Measurements from ENCODE around the gene GGCT. TPM values are rescaled to one million over a fixed set of nuclear protein-coding genes. Genes with fewer than 3 reads are reported as not detected.

Gene GGCT
- total and polyA plus RNA-seq, 2 of the 8 experiments (the other 6 are each of a cell fraction or from before 2014, with no cell fraction given) = 50.0 to 129 TPM

- Histone ChIP-seq H3K27ac (ENCODE audit: low read depth, low read length) (no peak overlapping the region), H3K23ac (ENCODE audit: insufficient read length) (no peak overlapping the region), H3K36me3 (ENCODE audit: control insufficient read depth in 2 of 4, insufficient read depth in 4 of 4, low read length in 3 of 4) (no peaks in the 10 kb centered on the region), H2BK12ac (ENCODE audit: low read depth, low read length) (no peak overlapping the region), H2BK15ac (ENCODE audit: low read length) (no peak overlapping the region), H3K4me3 (ENCODE audit: extremely low read depth in 1 of 4, insufficient read depth in 2 of 4, low read depth in 3 of 4, low read length in 4 of 4) (no peak overlapping the region), H3K9ac (replicated peaks in 1 of 4; ENCODE audit: extremely low read depth in 1 of 4, low read depth in 3 of 4, low read length in 3 of 4) (no peak overlapping the region), H3K18ac (ENCODE audit: extremely low read depth, low read length) (no peak overlapping the region), H4K20me1 (replicated peaks in 1 of 2; ENCODE audit: control insufficient read depth in 1 of 2, insufficient read depth in 2 of 2, low read length in 2 of 2) (no peaks in the 10 kb centered on the region), H3K9me3 (ENCODE audit: insufficient read depth in 2 of 2, low read depth in 1 of 2, low read length in 1 of 2) (no peaks in the 10 kb centered on the region), H3K4ac (replicated peaks; ENCODE audit: insufficient read length, low read depth, low read length) (no peak overlapping the region), H3K4me2 (ENCODE audit: insufficient read depth in 1 of 2, low read depth in 2 of 2, low read length in 2 of 2) (no peak overlapping the region), H3K27me3 (replicated peaks in 1 of 4; ENCODE audit: control insufficient read depth in 3 of 4, extremely low read depth in 1 of 4, insufficient read depth in 3 of 4, low read length in 3 of 4) (no peaks in the 10 kb centered on the region), H3K56ac (replicated peaks; ENCODE audit: insufficient read length, low read depth, low read length) (no peak overlapping the region), H2BK20ac (ENCODE audit: low read length) (no peak overlapping the region), H4K5ac (ENCODE audit: insufficient read length, low read depth, low read length) (no peak overlapping the region), H3K4me1 (replicated peaks in 1 of 4; ENCODE audit: control insufficient read depth in 3 of 4, insufficient read depth in 4 of 4, low read length in 3 of 4) (no peaks in the 10 kb centered on the region), H2AFZ (ENCODE audit: low read length) (no peak overlapping the region; the same call in 1 of the 2 replicates), H2BK120ac (replicated peaks; ENCODE audit: low read depth, low read length) (no peak overlapping the region), H4K91ac (replicated peaks; ENCODE audit: insufficient read length, low read length) (no peak overlapping the region), H3K79me1 (ENCODE audit: low read depth, low read length) (no peaks in the 10 kb centered on the region), H3K14ac (ENCODE audit: insufficient read length) (no peak overlapping the region), H2BK5ac (ENCODE audit: low read depth, low read length) (no peak overlapping the region), H3K23me2 (ENCODE audit: low read depth, low read length) (no peaks in the 10 kb centered on the region), H4K8ac (ENCODE audit: extremely low read depth, insufficient read depth, low read length) (no peak overlapping the region), H3K79me2 (ENCODE audit: control insufficient read depth in 1 of 2, insufficient read depth in 2 of 2, low read length in 2 of 2) (no peaks in the 10 kb centered on the region), H2AK5ac (ENCODE audit: low read depth, low read length) (no peak overlapping the region)
- CTCF ChIA-PET (ENCODE audit: partially characterized antibody) = interaction anchor here (0.5 to 4.9 kb wide), 32 partner anchors 8 to 1828 kb away, joined by 3 to 63 read pairs (median 4); no protein-coding TSS in a partner anchor
- FAIRE-seq = peak; percentile 79
- peak in 2 of 3 experiments; percentile 74 to 75; a peak in 3 of 4 replicates for TF ChIP-seq CTCF (IDR thresholded peaks at IDR 0.05; ENCODE audit: control extremely low read depth in 1 of 3, insufficient read depth in 1 of 3, low read depth in 1 of 3, low read length in 3 of 3)
- TF ChIP-seq JUND (IDR thresholded peaks at IDR 0.05; ENCODE audit: low read length) = no peak
- no peak for TF ChIP-seq MAX (IDR thresholded peaks at IDR 0.05)
- peak; percentile 74 to 75 for TF ChIP-seq RAD21 (IDR thresholded peaks at IDR 0.05 in 1 of 2, conservative IDR thresholded peaks at IDR 0.05 in 1 of 2; ENCODE audit: low read depth in 2 of 2, low read length in 2 of 2)
- no peak for TF ChIP-seq TAF7 (optimal IDR thresholded peaks at IDR 0.05; ENCODE audit: borderline replicate concordance, low read depth, low read length)
- no peak for DNase-seq (ENCODE audit: low read depth in 1 of 2, low spot score in 2 of 2)
- WGBS, 2 experiments (ENCODE audit: extremely low coverage in 1 of 2, insufficient coverage in 1 of 2, insufficient read length in 1 of 2, insufficient replicate concordance in 2 of 2, low coverage in 1 of 2, low lambda C conversion rate in 2 of 2, missing lambda C conversion rate in 1 of 2) = 78% methylated on average over 4 of the region's 4 CpGs; no CpG with 5 or more reads in 1 of the 2 experiments
- POLR2A ChIA-PET (ENCODE audit: partially characterized antibody) = interaction anchor here (1.0 to 1.4 kb wide), 3 partner anchors 11 to 41 kb away, joined by 3 read pairs; no protein-coding TSS in a partner anchor
These were observed 5.8 kb upstream of the GGCT start for GRCh38 chr7:30510124-30511075.

Measured in H1 (cell line).